NCI-H446 treated with DMSO at 0.1 percent for 48 hours (cell line): Measurements from ENCODE around the gene SH3RF3.

ENCODE experiments used
- DNase-seq: peaks from one replicate; lab custom pipeline; 2025; lab: John Stamatoyannopoulos, UW

SH3RF3 gene

GRCh38 chr2:109243526-109244303, 114.7 kb downstream of the SH3RF3 start:
- no peak for DNase-seq

- no peak for DNase-seq
Measured at GRCh38 chr2:109244304-109244582, 115.2 kb downstream of the SH3RF3 start.

GRCh38 chr2:109244750-109245382, 115.9 kb downstream of the SH3RF3 start:
- no peak for DNase-seq

GRCh38 chr2:109246176-109246575, 117.2 kb downstream of the SH3RF3 start:
- no peak for DNase-seq

- no peak for DNase-seq
Measured at GRCh38 chr2:109246616-109247015, 117.6 kb downstream of the SH3RF3 start.

- DNase-seq: no peak
Measured at GRCh38 chr2:109247340-109247739, 118.3 kb downstream of the SH3RF3 start.

GRCh38 chr2:109247812-109248211, 118.8 kb downstream of the SH3RF3 start:
- peak; percentile 75 for DNase-seq

- DNase-seq: no peak
Measured at GRCh38 chr2:109248590-109248989, 119.6 kb downstream of the SH3RF3 start.

- DNase-seq: no peak
Measured at GRCh38 chr2:109253217-109253616, 124.2 kb downstream of the SH3RF3 start.

GRCh38 chr2:109254174-109254904, 125.3 kb downstream of the SH3RF3 start:
- no peak for DNase-seq

- no peak for DNase-seq
Measured at GRCh38 chr2:109255654-109256053, 126.6 kb downstream of the SH3RF3 start.

- no peak for DNase-seq
Measured at GRCh38 chr2:109256111-109256510, 127.1 kb downstream of the SH3RF3 start.

GRCh38 chr2:109256921-109257320, 127.9 kb downstream of the SH3RF3 start:
- no peak for DNase-seq

- DNase-seq: no peak
Measured at GRCh38 chr2:109257653-109258052, 128.6 kb downstream of the SH3RF3 start.

- DNase-seq: no peak
Measured at GRCh38 chr2:109258376-109258775, 129.4 kb downstream of the SH3RF3 start.

GRCh38 chr2:109258905-109259540, 130.0 kb downstream of the SH3RF3 start:
- no peak for DNase-seq

- DNase-seq: no peak
Measured at GRCh38 chr2:109259671-109260070, 130.7 kb downstream of the SH3RF3 start.

- no peak for DNase-seq
Measured at GRCh38 chr2:109260116-109260855, 131.3 kb downstream of the SH3RF3 start.

- no peak for DNase-seq
Measured at GRCh38 chr2:109260886-109261700, 132.1 kb downstream of the SH3RF3 start.

- no peak for DNase-seq
Measured at GRCh38 chr2:109261906-109262631, 133.1 kb downstream of the SH3RF3 start.
